Measurements from ENCODE around the gene IQGAP1. TPM values are rescaled to one million over a fixed set of nuclear protein-coding genes. Genes with fewer than 3 reads are reported as not detected.

IQGAP1 gene
- total RNA-seq, 1 donor from 2014 or later = 227 TPM

GRCh38 chr15:90449206-90449735 lies 61.2 kb downstream of the IQGAP1 start:
- TF ChIP-seq CTCF (IDR thresholded peaks at IDR 0.05) = no peak
- ATAC-seq (ENCODE audit: low read depth) (no peak), DNase-seq (no peak)
- intact Hi-C loops (cut with micrococcal nuclease) = loop anchor here (10.0 kb wide), 1 partner anchor 46 kb away; no protein-coding TSS in a partner anchor
- Mint-ChIP-seq H3K36me3 (ENCODE audit: low read depth) (peaks cover 88% of the 10 kb centered on the region), H3K4me1 (no peaks in the 10 kb centered on the region), H3K27ac (no peak overlapping the region), H3K9me3 (no peaks in the 10 kb centered on the region), H3K4me3 (no peak overlapping the region), H3K27me3 (no peaks in the 10 kb centered on the region)
- POLR2A ChIA-PET = interaction anchor here (0.6 kb wide), 1 partner anchor 14 kb away, joined by 4 read pairs; no protein-coding TSS in a partner anchor
- CTCF ChIA-PET = interaction anchor here (1.7 kb wide), 1 partner anchor 87 kb away, joined by 3 read pairs; no protein-coding TSS in a partner anchor

- Mint-ChIP-seq H3K4me3 (no peak overlapping the region), H3K27ac (no peak overlapping the region), H3K27me3 (no peaks in the 10 kb centered on the region), H3K36me3 (ENCODE audit: low read depth) (peaks cover 90% of the 10 kb centered on the region), H3K4me1 (no peaks in the 10 kb centered on the region), H3K9me3 (no peaks in the 10 kb centered on the region)
- ATAC-seq (ENCODE audit: low read depth) (no peak), DNase-seq (no peak)
- ChIA-PET CTCF (interaction anchor here (1.1 kb wide), 1 partner anchor 89 kb away, joined by 3 read pairs; no protein-coding TSS in a partner anchor), POLR2A (interaction anchor here (0.7 kb wide), 1 partner anchor 180 kb away, joined by 6 read pairs; no protein-coding TSS in a partner anchor)
- intact Hi-C loops (cut with micrococcal nuclease) = no loop called here
- no peak for TF ChIP-seq CTCF (IDR thresholded peaks at IDR 0.05)
Observed at GRCh38 chr15:90451053-90451850, 63.2 kb downstream of the IQGAP1 start.

DNA sequence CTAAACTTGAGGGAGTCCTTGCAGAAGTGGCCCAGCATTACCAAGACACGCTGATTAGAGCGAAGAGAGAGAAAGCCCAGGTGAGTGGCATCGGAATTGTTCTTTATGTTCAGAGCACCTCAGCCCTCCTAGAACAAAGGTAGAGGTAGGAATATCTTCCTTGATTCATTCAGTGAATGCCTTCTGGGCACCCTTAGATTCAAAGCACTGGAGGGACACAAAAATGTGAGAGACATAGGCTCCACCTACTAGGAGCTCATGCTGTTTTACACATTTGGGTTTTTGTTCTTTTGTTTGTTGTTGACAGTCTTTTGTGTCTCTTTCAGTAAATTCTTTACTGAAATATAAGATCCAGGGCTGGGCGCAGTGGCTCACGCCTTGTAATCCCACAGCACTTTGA lies 68.2 kb downstream of the IQGAP1 start:
- intact Hi-C loops (cut with micrococcal nuclease) = no loop called here
- Mint-ChIP-seq H3K4me1 (no peaks in the 10 kb centered on the region), H3K4me3 (no peak overlapping the region), H3K9me3 (no peaks in the 10 kb centered on the region), H3K36me3 (ENCODE audit: low read depth) (peaks cover 87% of the 10 kb centered on the region), H3K27ac (no peak overlapping the region), H3K27me3 (no peaks in the 10 kb centered on the region)
- ChIA-PET POLR2A (interaction anchor here (0.5 to 1.1 kb wide), 2 partner anchors 68 to 192 kb away, joined by 3 to 4 read pairs; partner anchors contain the start of gene IQGAP1), CTCF (no interaction called here)
- ATAC-seq (ENCODE audit: low read depth) = no peak
- DNase-seq = no peak
- TF ChIP-seq CTCF (IDR thresholded peaks at IDR 0.05) = no peak

- H3K27ac Mint-ChIP-seq = no peak overlapping the region
- H3K4me1 Mint-ChIP-seq = no peaks in the 10 kb centered on the region
- no peak for TF ChIP-seq CTCF (IDR thresholded peaks at IDR 0.05)
- peaks cover 85% of the 10 kb centered on the region for H3K36me3 Mint-ChIP-seq (ENCODE audit: low read depth)
- H3K4me3 Mint-ChIP-seq = no peak overlapping the region
- H3K27me3 Mint-ChIP-seq = no peaks in the 10 kb centered on the region
- CTCF ChIA-PET = no interaction called here
- intact Hi-C loops (cut with micrococcal nuclease) = no loop called here
- ATAC-seq (ENCODE audit: low read depth) (no peak), DNase-seq (no peak)
- no peaks in the 10 kb centered on the region for H3K9me3 Mint-ChIP-seq
- POLR2A ChIA-PET = interaction anchor here (0.5 to 1.1 kb wide), 2 partner anchors 59 to 70 kb away, joined by 5 read pairs; partner anchors contain the start of gene IQGAP1
Observed at GRCh38 chr15:90458061-90458460, 70.0 kb downstream of the IQGAP1 start.

DNA sequence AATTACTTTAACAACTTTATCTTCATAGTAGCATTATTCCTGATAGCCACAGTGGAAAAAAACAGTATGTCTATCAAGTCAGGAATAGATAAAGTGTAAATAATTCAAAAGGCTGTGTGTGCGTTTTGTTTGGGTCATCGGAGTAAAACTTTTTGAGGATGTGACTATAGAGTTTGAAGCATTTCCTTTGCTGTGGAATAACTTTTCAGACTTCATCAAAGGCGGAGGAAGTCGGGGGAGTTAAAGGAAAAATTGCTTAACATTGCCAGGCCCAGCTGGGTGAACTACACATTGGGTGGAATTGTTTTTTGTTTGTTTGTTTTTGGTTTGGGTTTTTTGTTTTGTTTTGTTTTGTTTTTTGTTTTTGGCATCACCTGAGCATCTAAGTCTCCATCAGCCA lies 71.3 kb downstream of the IQGAP1 start:
- Mint-ChIP-seq H3K9me3 (no peaks in the 10 kb centered on the region), H3K27ac (no peak overlapping the region), H3K36me3 (ENCODE audit: low read depth) (peaks cover 85% of the 10 kb centered on the region), H3K4me1 (no peaks in the 10 kb centered on the region), H3K27me3 (no peaks in the 10 kb centered on the region), H3K4me3 (no peak overlapping the region)
- ChIA-PET CTCF (interaction anchor here (0.6 to 1.7 kb wide), 2 partner anchors 98 to 139 kb away, joined by 3 to 5 read pairs; no protein-coding TSS in a partner anchor), POLR2A (no interaction called here)
- no peak for DNase-seq
- TF ChIP-seq CTCF (IDR thresholded peaks at IDR 0.05) = no peak
- no peak for ATAC-seq (ENCODE audit: low read depth)
- intact Hi-C loops (cut with micrococcal nuclease) = no loop called here
